ENCODE data around the gene KANSL2. TPM values are rescaled to one million over a fixed set of nuclear protein-coding genes. Genes with fewer than 3 reads are reported as not detected.

The KANSL2 gene
- total and polyA plus RNA-seq, 9 of the 15 experiments (the other 6 are each of a cell fraction or from before 2014, with no cell fraction given), result 41.1 to 89.8 (median 55.4) TPM

- TF ChIP-seq JUNB (CRISPR knock-in tag; conservative IDR thresholded peaks at IDR 0.05) (no peak), TEAD4 (IDR thresholded peaks at IDR 0.05; ENCODE audit: low read length) (no peak), TEAD4 (CRISPR knock-in tag; IDR thresholded peaks at IDR 0.05; ENCODE audit: borderline replicate concordance) (no peak), SETDB1 (IDR thresholded peaks at IDR 0.05; ENCODE audit: low read length) (no peak), BRF1 (IDR thresholded peaks at IDR 0.05; ENCODE audit: borderline replicate concordance, extremely low read depth, insufficient read length) (no peak), ZNF785 (CRISPR knock-in tag; IDR thresholded peaks at IDR 0.05) (no peak), CTCFL (IDR thresholded peaks at IDR 0.05; ENCODE audit: borderline replicate concordance, insufficient read depth, low read depth, low read length, poor library complexity, severe bottlenecking) (no peak), POLR2A (conservative IDR thresholded peaks at IDR 0.05) (peak; percentile 43; the same call in 1 of the 2 replicates), TCF7 (IDR thresholded peaks at IDR 0.05; ENCODE audit: borderline replicate concordance) (no peak), MCM3 (IDR thresholded peaks at IDR 0.05) (no peak), RFX5 (IDR thresholded peaks at IDR 0.05; ENCODE audit: low read depth, low read length) (no peak), TRIM28 (IDR thresholded peaks at IDR 0.05) (no peak), USF1 (CRISPR knock-in tag; IDR thresholded peaks at IDR 0.05) (no peak), ZNF780A (CRISPR knock-in tag; IDR thresholded peaks at IDR 0.05) (no peak), TAL1 (IDR thresholded peaks at IDR 0.05) (no peak), SMARCA4 (IDR thresholded peaks at IDR 0.05) (no peak), CBX5 (IDR thresholded peaks at IDR 0.05; ENCODE audit: borderline replicate concordance, low read depth) (no peak), ETV1 (tag; conservative IDR thresholded peaks at IDR 0.05; ENCODE audit: low read depth) (no peak), CBFB (CRISPR knock-in tag; IDR thresholded peaks at IDR 0.05) (no peak), KLF13 (tag; IDR thresholded peaks at IDR 0.05; ENCODE audit: borderline replicate concordance, low read depth) (no peak), E2F5 (CRISPR knock-in tag; IDR thresholded peaks at IDR 0.05) (no peak), KLF1 (tag; IDR thresholded peaks at IDR 0.05) (no peak), DEAF1 (CRISPR knock-in tag; IDR thresholded peaks at IDR 0.05) (no peak), PTRF (tag; IDR thresholded peaks at IDR 0.05) (no peak)
These were observed 4.1 kb upstream of the KANSL2 start (continued) for GRCh38 chr12:48686037-48686595.

Data from K562 (cell line).